BLaER1 (cell line): ENCODE data around the gene CH25H.
"Not testable (repeated sequence)": the region's sequence is repeated elsewhere in the genome, so short reads cannot be mapped to it uniquely, and the experiment has no call there.

Experiments used
- H3K27ac ChIP-seq: shearing (Covaris generic); formaldehyde crosslinking; 2 replicates; pipeline ENCODE4 v1.8.1; 2022
- H3K27me3 ChIP-seq: shearing (Covaris generic); formaldehyde crosslinking; 2 replicates; pipeline ENCODE4 v1.8.1; 2022
- H3K36me3 ChIP-seq: shearing (Covaris generic); formaldehyde crosslinking; 2 replicates; pipeline ENCODE4 v1.8.1; 2022
- H3K4me1 ChIP-seq: shearing (Covaris generic); formaldehyde crosslinking; 2 replicates; pipeline ENCODE4 v1.8.1; 2022
- H3K4me2 ChIP-seq: shearing (Covaris generic); formaldehyde crosslinking; 2 replicates; pipeline ENCODE4 v1.8.1; 2022
- H3K4me3 ChIP-seq: shearing (Covaris generic); formaldehyde crosslinking; 2 replicates; pipeline ENCODE4 v1.8.1; 2022
- H3K9ac ChIP-seq: shearing (Covaris generic); formaldehyde crosslinking; 2 replicates; pipeline ENCODE4 v1.8.1; 2022
- H3K9me3 ChIP-seq: shearing (Covaris generic); formaldehyde crosslinking; 2 replicates; pipeline ENCODE4 v1.8.1; 2022
- H4K20me1 ChIP-seq: shearing (Covaris generic); formaldehyde crosslinking; 2 replicates; pipeline ENCODE4 v1.8.1; 2022
- Cebpa-rat ChIP-seq: shearing (Covaris generic); IDR thresholded peaks from 2 replicates; pipeline ENCODE4 v1.8.1; 2022

The CH25H gene

GRCh38 chr10:89207181-89207800 lies at the start of gene CH25H:
Gene CH25H, minus strand, starts transcription at chr10:89207317. Its CDS starts 25 bp downstream, at chr10:89207292.
- peak within 1 kb of the TSS; percentile 64 for H3K4me3 ChIP-seq
- peaks cover 45% of the 10 kb centered on the region for H3K27me3 ChIP-seq
- 0 out of 2 replicates have a peak within 1 kb of the TSS, but pooled peaks have one; percentile 52 for H3K9ac ChIP-seq
- no peak for TF ChIP-seq Cebpa-rat
- peaks cover 23% of the 10 kb centered on the region for H4K20me1 ChIP-seq
- H3K4me2 ChIP-seq: peak within 1 kb of the TSS; percentile 97
- H3K9me3 ChIP-seq: no peaks in the 10 kb centered on the region
- peaks cover 43% of the 10 kb centered on the region for H3K4me1 ChIP-seq
- H3K36me3 ChIP-seq: no peaks in the 10 kb centered on the region
- no peak within 1 kb of the TSS for H3K27ac ChIP-seq

- H4K20me1 ChIP-seq: no peaks in the 10 kb centered on the region
- no peaks in the 10 kb centered on the region for H3K36me3 ChIP-seq
- no peak overlapping the region for H3K4me3 ChIP-seq
- no peak overlapping the region for H3K27ac ChIP-seq
- H3K27me3 ChIP-seq: no peaks in the 10 kb centered on the region
- H3K4me2 ChIP-seq: no peak overlapping the region
- H3K9me3 ChIP-seq: peaks cover 37% of the 10 kb centered on the region
- H3K4me1 ChIP-seq: peaks cover under 1% of the 10 kb centered on the region; the same call in 1 of the 2 replicates
- no peak for TF ChIP-seq Cebpa-rat
- H3K9ac ChIP-seq: no peak overlapping the region
Measured at GRCh38 chr10:89256340-89256739, 49.2 kb upstream of the CH25H start.

GRCh38 chr10:89255793-89256192 lies 48.7 kb upstream of the CH25H start:
- H3K9ac ChIP-seq: no peak overlapping the region
- no peak overlapping the region for H3K4me2 ChIP-seq
- no peak overlapping the region for H3K4me3 ChIP-seq
- no peaks in the 10 kb centered on the region for H3K27me3 ChIP-seq
- no peaks in the 10 kb centered on the region for H4K20me1 ChIP-seq
- peaks cover 37% of the 10 kb centered on the region for H3K9me3 ChIP-seq
- H3K36me3 ChIP-seq: no peaks in the 10 kb centered on the region
- H3K4me1 ChIP-seq: peaks cover 6% of the 10 kb centered on the region
- H3K27ac ChIP-seq: no peak overlapping the region
- TF ChIP-seq Cebpa-rat: no peak

GRCh38 chr10:89255091-89255579 lies 48.0 kb upstream of the CH25H start:
- not testable (repeated sequence) for H3K36me3 ChIP-seq, H4K20me1 ChIP-seq, H3K9ac ChIP-seq, H3K27ac ChIP-seq, H3K4me2 ChIP-seq, H3K4me3 ChIP-seq, H3K27me3 ChIP-seq
- H3K4me1 ChIP-seq: peaks cover 12% of the 10 kb centered on the region
- peaks cover 37% of the 10 kb centered on the region for H3K9me3 ChIP-seq

- H3K9me3 ChIP-seq: peaks cover 37% of the 10 kb centered on the region
- H3K4me1 ChIP-seq: peaks cover 13% of the 10 kb centered on the region
- H4K20me1 ChIP-seq: no peaks in the 10 kb centered on the region
- H3K27ac ChIP-seq: no peak overlapping the region
- peak overlapping the region; percentile 95 for H3K4me3 ChIP-seq
- no peak overlapping the region for H3K9ac ChIP-seq
- no peaks in the 10 kb centered on the region for H3K27me3 ChIP-seq
- TF ChIP-seq Cebpa-rat: no peak
- H3K4me2 ChIP-seq: no peak overlapping the region
- no peaks in the 10 kb centered on the region for H3K36me3 ChIP-seq
Measured at GRCh38 chr10:89252225-89252585, 45.1 kb upstream of the CH25H start.

GRCh38 chr10:89251409-89252224 lies 44.5 kb upstream of the CH25H start, which contains the start of gene LIPA:
Gene LIPA, minus strand, starts transcription at chr10:89251775. Its CDS starts 4,127 bp downstream, at chr10:89247648.
- Histone ChIP-seq H3K9ac (peak within 1 kb of the TSS; percentile 85), H3K27me3 (no peaks in the 10 kb centered on the region), H3K4me1 (peaks cover 13% of the 10 kb centered on the region), H3K4me3 (peak within 1 kb of the TSS; percentile 95), H3K4me2 (peak within 1 kb of the TSS; percentile 97), H3K9me3 (peaks cover 37% of the 10 kb centered on the region), H3K27ac (peak within 1 kb of the TSS; percentile 79), H3K36me3 (no peaks in the 10 kb centered on the region), H4K20me1 (no peaks in the 10 kb centered on the region)
- TF ChIP-seq Cebpa-rat: no peak

- peak overlapping the region; percentile 85 for H3K9ac ChIP-seq
- H3K4me3 ChIP-seq: peak overlapping the region; percentile 95
- peaks cover 36% of the 10 kb centered on the region for H3K9me3 ChIP-seq
- no peaks in the 10 kb centered on the region for H3K36me3 ChIP-seq
- no peaks in the 10 kb centered on the region for H3K27me3 ChIP-seq
- peak overlapping the region; percentile 79 for H3K27ac ChIP-seq
- peaks cover 18% of the 10 kb centered on the region for H3K4me1 ChIP-seq
- no peak for TF ChIP-seq Cebpa-rat
- no peaks in the 10 kb centered on the region for H4K20me1 ChIP-seq
- peak overlapping the region; percentile 97 for H3K4me2 ChIP-seq
Measured at GRCh38 chr10:89250865-89251408, 43.8 kb upstream of the CH25H start.

GRCh38 chr10:89248990-89249389 lies 41.9 kb upstream of the CH25H start:
- Histone ChIP-seq H3K36me3 (no peaks in the 10 kb centered on the region), H3K4me3 (no peak overlapping the region), H3K4me2 (no peak overlapping the region), H3K4me1 (peaks cover 37% of the 10 kb centered on the region), H3K9me3 (peaks cover 16% of the 10 kb centered on the region), H3K9ac (no peak overlapping the region), H3K27me3 (no peaks in the 10 kb centered on the region), H4K20me1 (no peaks in the 10 kb centered on the region), H3K27ac (no peak overlapping the region)
- no peak for TF ChIP-seq Cebpa-rat

- H4K20me1 ChIP-seq, H3K9ac ChIP-seq, H3K27ac ChIP-seq, H3K27me3 ChIP-seq, H3K4me3 ChIP-seq, H3K4me2 ChIP-seq, H3K9me3 ChIP-seq, H3K36me3 ChIP-seq: not testable (repeated sequence)
- peaks cover 51% of the 10 kb centered on the region for H3K4me1 ChIP-seq
Measured at GRCh38 chr10:89247623-89248022, 40.5 kb upstream of the CH25H start.

- no peaks in the 10 kb centered on the region for H4K20me1 ChIP-seq
- no peak overlapping the region for H3K9ac ChIP-seq
- H3K4me2 ChIP-seq: peak overlapping the region; percentile 83
- H3K27ac ChIP-seq: peak overlapping the region; percentile 28; the same call in 1 of the 2 replicates
- H3K4me1 ChIP-seq: peaks cover 62% of the 10 kb centered on the region
- no peak for TF ChIP-seq Cebpa-rat
- no peaks in the 10 kb centered on the region for H3K9me3 ChIP-seq
- H3K27me3 ChIP-seq: no peaks in the 10 kb centered on the region
- 0 out of 2 replicates have a peak, but pooled peaks cover 5% of the 10 kb centered on the region for H3K36me3 ChIP-seq
- no peak overlapping the region for H3K4me3 ChIP-seq
Measured at GRCh38 chr10:89245802-89246201, 38.7 kb upstream of the CH25H start.
